ENCODE results near the gene EPB41. TPM values are rescaled to one million over a fixed set of nuclear protein-coding genes. Genes with fewer than 3 reads are reported as not detected.

The EPB41 gene
- total RNA-seq, 1 experiment from 2014 or later: 41.7 TPM

- BruUV-seq (replicated peaks): no TSS peak
- Histone ChIP-seq H3K9me2 (ENCODE audit: insufficient read depth) (no peaks in the 10 kb centered on the region), H4K20me1 (ENCODE audit: insufficient read depth) (no peaks in the 10 kb centered on the region), H3K9me3 (ENCODE audit: control insufficient read depth in 1 of 2, insufficient read depth in 1 of 2, low read depth in 1 of 2, low read length in 2 of 2) (no peaks in the 10 kb centered on the region), H3K27ac (ENCODE audit: low read depth, low read length) (no peak overlapping the region), H3K9ac (ENCODE audit: low read length) (no peak overlapping the region), H3K4me1 (ENCODE audit: control insufficient read depth in 1 of 2, insufficient read depth in 2 of 2, low read length in 2 of 2) (no peaks in the 10 kb centered on the region), H3K36me3 (ENCODE audit: control insufficient read depth in 1 of 2, insufficient read depth in 2 of 2, low read length in 2 of 2) (no peaks in the 10 kb centered on the region), H3K4me3 (replicated peaks in 1 of 2; ENCODE audit: low read depth in 1 of 2, low read length in 2 of 2) (no peak overlapping the region), H3K79me2 (ENCODE audit: insufficient read depth, low read length) (peaks cover 4% of the 10 kb centered on the region; the same call in 1 of the 2 replicates), H3K27me3 (ENCODE audit: insufficient read depth, low read length) (no peaks in the 10 kb centered on the region), H2AFZ (ENCODE audit: low read depth, low read length, poor library complexity, severe bottlenecking) (no peak overlapping the region), H3K4me2 (ENCODE audit: low read length) (no peak overlapping the region)
- ChIA-PET RAD21 (ENCODE audit: low non-redundant PET in 1 of 2, low total read pairs in 2 of 2, uncharacterized antibody in 2 of 2, unreplicated experiment in 2 of 2) (no interaction called here), CTCF (no interaction called here), POLR2A (interaction anchor here (0.5 kb wide), 1 partner anchor 74 kb away, joined by 3 read pairs; no protein-coding TSS in a partner anchor)
- ATAC-seq: no peak
- no peak for DNase-seq (ENCODE audit: low read depth, low spot score)
- intact Hi-C loops (cut with micrococcal nuclease): no loop called here
- TF ChIP-seq EZH2 (IDR thresholded peaks at IDR 0.05): no peak
- no peak for TF ChIP-seq JUND (IDR thresholded peaks at IDR 0.05)
- no peak for TF ChIP-seq YY1 (IDR thresholded peaks at IDR 0.05; ENCODE audit: extremely low read depth, insufficient replicate concordance, low read depth, low read length)
- TF ChIP-seq ATF3 (IDR thresholded peaks at IDR 0.05): no peak
- no peak for TF ChIP-seq EZH2phosphoT487 (IDR thresholded peaks at IDR 0.05; ENCODE audit: borderline replicate concordance)
- no peak for TF ChIP-seq SRF (IDR thresholded peaks at IDR 0.05; ENCODE audit: low read depth)
- no peak for TF ChIP-seq EGR1 (IDR thresholded peaks at IDR 0.05; ENCODE audit: low read depth)
- TF ChIP-seq CEBPB (IDR thresholded peaks at IDR 0.05; ENCODE audit: low read depth): no peak
- no peak for TF ChIP-seq FOSL1 (IDR thresholded peaks at IDR 0.05; ENCODE audit: low read depth)
- no peak for TF ChIP-seq ELF1 (IDR thresholded peaks at IDR 0.05; ENCODE audit: borderline replicate concordance, low read depth)
- TF ChIP-seq MAX (IDR thresholded peaks at IDR 0.05): no peak
- no peak for TF ChIP-seq CBX3 (IDR thresholded peaks at IDR 0.05; ENCODE audit: low read depth)
- TF ChIP-seq SP1 (IDR thresholded peaks at IDR 0.05; ENCODE audit: low read depth): no peak
Observed at GRCh38 chr1:28905921-28906666, 8.3 kb upstream of the EPB41 start.
